GM12875 (cell line): Measurements from ENCODE around the gene LMTK3.

Experiments used
- H3K4me3 ChIP-seq: one replicate; pipeline ENCODE4 v1.5.1; 2011; ENCODE audit warnings: low read depth, low read length, control low read depth
- CTCF ChIP-seq: IDR thresholded peaks from 2 replicates; pipeline ENCODE4 v1.5.1; 2011; ENCODE audit warnings: low read depth, mild to moderate bottlenecking, control low read depth, inconsistent platforms, low read length, moderate library complexity, borderline replicate concordance; ENCODE audit not compliant: insufficient read depth

The LMTK3 gene

GRCh38 chr19:48442116-48443035, 69.3 kb downstream of the LMTK3 start:
- TF ChIP-seq CTCF, result no peak

GRCh38 chr19:48441360-48442050, 70.1 kb downstream of the LMTK3 start:
- TF ChIP-seq CTCF, result no peak
- H3K4me3 ChIP-seq, result no peak overlapping the region

More at GRCh38 chr19:48442116-48443035, 69.3 kb downstream of the LMTK3 start:
- no peak overlapping the region for H3K4me3 ChIP-seq

DNA sequence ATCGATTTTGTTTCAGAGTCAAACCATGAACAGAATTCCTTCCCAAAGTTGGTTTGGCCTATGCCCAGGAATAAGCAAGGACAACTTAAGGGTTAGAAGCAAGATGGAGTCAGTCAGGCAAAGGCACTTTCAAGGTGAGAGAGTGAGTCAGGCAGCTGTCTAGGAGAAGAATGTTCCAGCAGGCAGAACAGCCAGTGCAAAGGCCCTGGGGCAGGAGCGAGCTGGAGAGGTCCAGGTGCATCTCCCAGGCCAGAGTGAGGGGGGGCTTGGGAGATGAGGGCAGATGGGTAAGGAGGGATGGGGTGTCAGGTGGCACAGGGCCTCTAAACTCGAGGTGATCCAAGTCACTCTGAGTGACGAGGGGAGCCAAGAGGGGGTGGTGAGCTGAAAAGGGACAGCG, 75.0 kb downstream of the LMTK3 start:
- TF ChIP-seq CTCF, result no peak
- H3K4me3 ChIP-seq, result no peak overlapping the region
